EL (cell line): ENCODE measurements around the gene MYOM1.

ENCODE experiments used
- DNase-seq: peaks from one replicate; pipeline ENCODE4 v3.0.0-alpha.2; 2016

The MYOM1 gene

GRCh38 chr18:3183103-3183717 is 36.6 kb downstream of the MYOM1 start:
- no peak for DNase-seq

- DNase-seq, result peak; percentile 29
Measured at GRCh38 chr18:3180325-3180724, 39.4 kb downstream of the MYOM1 start.

- no peak for DNase-seq
Measured at GRCh38 chr18:3179430-3180089, 40.2 kb downstream of the MYOM1 start.

GRCh38 chr18:3177902-3178687 is 41.7 kb downstream of the MYOM1 start:
- DNase-seq, result no peak

GRCh38 chr18:3175195-3175758 is 44.5 kb downstream of the MYOM1 start:
- DNase-seq, result no peak

GRCh38 chr18:3172097-3172496 is 47.7 kb downstream of the MYOM1 start:
- DNase-seq, result no peak

GRCh38 chr18:3171631-3172030 is 48.1 kb downstream of the MYOM1 start:
- no peak for DNase-seq

- DNase-seq, result no peak
Measured at GRCh38 chr18:3170441-3171161, 49.2 kb downstream of the MYOM1 start.

GRCh38 chr18:3164381-3164780 is 55.4 kb downstream of the MYOM1 start:
- DNase-seq, result no peak

GRCh38 chr18:3163968-3164367 is 55.8 kb downstream of the MYOM1 start:
- no peak for DNase-seq

GRCh38 chr18:3162181-3162580 is 57.6 kb downstream of the MYOM1 start:
- DNase-seq, result peak; percentile 10

GRCh38 chr18:3159830-3160229 is 59.9 kb downstream of the MYOM1 start:
- DNase-seq, result no peak

GRCh38 chr18:3157606-3158005 is 62.2 kb downstream of the MYOM1 start:
- no peak for DNase-seq

- DNase-seq, result no peak
Measured at GRCh38 chr18:3157086-3157485, 62.7 kb downstream of the MYOM1 start.

- DNase-seq, result no peak
Measured at GRCh38 chr18:3156325-3156640, 63.5 kb downstream of the MYOM1 start.

GRCh38 chr18:3154214-3154613 is 65.6 kb downstream of the MYOM1 start:
- DNase-seq, result no peak

GRCh38 chr18:3153107-3153704 is 66.6 kb downstream of the MYOM1 start:
- DNase-seq, result no peak

- DNase-seq, result no peak
Measured at GRCh38 chr18:3152294-3152693, 67.5 kb downstream of the MYOM1 start.

- peak; percentile 28 for DNase-seq
Measured at GRCh38 chr18:3151399-3152264, 68.1 kb downstream of the MYOM1 start.

GRCh38 chr18:3150688-3151087 is 69.1 kb downstream of the MYOM1 start:
- no peak for DNase-seq

GRCh38 chr18:3150274-3150673 is 69.5 kb downstream of the MYOM1 start:
- DNase-seq, result no peak
